ENCODE results near the gene BTN1A1.

GRCh38 chr6:26521600-26522391, 21.7 kb downstream of the BTN1A1 start:
- TF ChIP-seq POLR2AphosphoS5 (IDR thresholded peaks at IDR 0.05) (peak in 2 of 3 donors; percentile 26 to 61), CTCF (IDR thresholded peaks at IDR 0.05) (peak in 2 of 7 experiments; percentile 13 to 36), POLR2A (IDR thresholded peaks at IDR 0.05) (no peak)
